SK-MEL-5 (cell line): ENCODE results near the gene GJA8. TPM values are rescaled to one million over a fixed set of nuclear protein-coding genes. Genes with fewer than 3 reads are reported as not detected.
"Not testable (repeated sequence)": the region's sequence is repeated elsewhere in the genome, so short reads cannot be mapped to it uniquely, and the experiment has no call there.

Source experiments
- DNase-seq: peaks from one replicate; pipeline ENCODE4 v3.0.0-alpha.2; 2016; ENCODE audit warnings: low read depth, low spot score
- in situ Hi-C: cut with HindIII; loops from 2 replicates; pipeline ENCODE4 v1.10.0; 2016; ENCODE audit warnings: low sequenced_read_pairs, high pct_unique_total_duplicates, low pct_unique_long_range_greater_than_20kb
- polyA plus RNA-seq, 2 experiments: library from polyadenylated mRNA; depleted of rRNA; stranded (reverse); fragments of >200 nt; gene quantifications; 2 replicates each; pipeline ENCODE4 v1.2.3, GENCODE V29; 2015
- total RNA-seq: library from RNA; depleted of rRNA; stranded (reverse); fragments of >200 nt; shearing (Covaris generic); gene quantifications from 2 replicates; pipeline ENCODE4 v1.2.3, GENCODE V29; 2014; rRNA removed

Gene GJA8
- total RNA-seq, result not detected in 2 replicates
- not detected in 2 replicates for polyA plus RNA-seq (2015; cell fraction: cytosol; rRNA removed)
- polyA plus RNA-seq (2015; cell fraction: nucleus; rRNA removed), result not detected in 2 replicates

GRCh38 chr1:147902253-147902845, at the start of gene GJA8:
GJA8 (plus strand) TSS chr1:147902795; CDS start chr1:147907956, 5,161 bp downstream.
- in situ Hi-C loops, result no loop called here
- DNase-seq, result no peak

GRCh38 chr1:147853391-147853790, 49.2 kb upstream of the GJA8 start:
- DNase-seq, result no peak
- in situ Hi-C loops, result no loop called here

- DNase-seq, in situ Hi-C loops: not testable (repeated sequence)
Observed at GRCh38 chr1:147854989-147855388, 47.6 kb upstream of the GJA8 start.

- in situ Hi-C loops, DNase-seq: not testable (repeated sequence)
Observed at GRCh38 chr1:147855996-147856395, 46.6 kb upstream of the GJA8 start.

GRCh38 chr1:147867204-147867603, 35.4 kb upstream of the GJA8 start:
- in situ Hi-C loops, DNase-seq: not testable (repeated sequence)

- in situ Hi-C loops, result no loop called here
- DNase-seq, result no peak
Observed at GRCh38 chr1:147878022-147878421, 24.6 kb upstream of the GJA8 start.

- in situ Hi-C loops, result no loop called here
Observed at GRCh38 chr1:147879911-147880310, 22.7 kb upstream of the GJA8 start.

GRCh38 chr1:147882535-147882934, 20.1 kb upstream of the GJA8 start:
- in situ Hi-C loops, result no loop called here

More at GRCh38 chr1:147879911-147880310, 22.7 kb upstream of the GJA8 start:
- DNase-seq, result no peak

GRCh38 chr1:147890177-147890790, 12.3 kb upstream of the GJA8 start:
- in situ Hi-C loops, result no loop called here
- peak; percentile 89 for DNase-seq

More at GRCh38 chr1:147882535-147882934, 20.1 kb upstream of the GJA8 start:
- no peak for DNase-seq

GRCh38 chr1:147891088-147891487, 11.5 kb upstream of the GJA8 start:
- in situ Hi-C loops, result no loop called here
- no peak for DNase-seq

GRCh38 chr1:147892216-147892615, 10.4 kb upstream of the GJA8 start:
- DNase-seq, result peak; percentile 78
- in situ Hi-C loops, result no loop called here

- in situ Hi-C loops, result no loop called here
- DNase-seq, result peak; percentile 82
Observed at GRCh38 chr1:147892731-147893214, 9.8 kb upstream of the GJA8 start.

GRCh38 chr1:147895123-147895522, 7.5 kb upstream of the GJA8 start:
- no peak for DNase-seq
- in situ Hi-C loops, result no loop called here

GRCh38 chr1:147897029-147897752, 5.4 kb upstream of the GJA8 start:
- DNase-seq, result no peak
- in situ Hi-C loops, result no loop called here

GRCh38 chr1:147897789-147898188, 4.8 kb upstream of the GJA8 start:
- no peak for DNase-seq
- in situ Hi-C loops, result no loop called here

- in situ Hi-C loops, result no loop called here
- no peak for DNase-seq
Observed at GRCh38 chr1:147904726-147905125, 2.1 kb downstream of the GJA8 start.

GRCh38 chr1:147907786-147908509, 5.4 kb downstream of the GJA8 start:
- DNase-seq, result no peak
- in situ Hi-C loops, result no loop called here

- in situ Hi-C loops, result no loop called here
- peak; percentile 48 for DNase-seq
Observed at GRCh38 chr1:147912553-147912952, 10.0 kb downstream of the GJA8 start.
